Measurements from ENCODE around the gene ADCY2. TPM values are rescaled to one million over a fixed set of nuclear protein-coding genes. Genes with fewer than 3 reads are reported as not detected.

ADCY2 gene
- total RNA-seq, 2 experiments from 2014 or later: not detected

DNA sequence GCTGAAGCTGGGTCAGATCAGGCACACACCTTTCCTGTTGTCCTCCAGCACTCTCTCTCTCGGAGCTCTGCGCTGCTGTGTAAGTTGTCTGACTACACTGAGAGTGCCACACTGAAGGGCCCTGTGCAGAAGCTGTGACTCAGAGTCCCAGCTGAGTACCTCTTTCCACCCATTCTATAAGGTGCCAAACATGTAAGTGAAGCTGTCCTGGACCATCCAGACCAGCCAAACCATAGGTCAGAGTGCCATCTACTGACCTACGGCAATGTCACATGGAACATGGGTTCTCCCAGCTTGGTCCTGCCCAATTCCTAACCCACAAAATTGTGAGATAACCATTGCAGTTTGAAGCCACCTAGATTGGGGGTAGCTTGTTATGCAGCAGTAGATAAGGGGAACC is 68.2 kb downstream of the ADCY2 start:
- POLR2A ChIA-PET: interaction anchor here (0.7 kb wide), 1 partner anchor 192 kb away, joined by 3 read pairs; no protein-coding TSS in a partner anchor
- TF ChIP-seq, protein P1, sequence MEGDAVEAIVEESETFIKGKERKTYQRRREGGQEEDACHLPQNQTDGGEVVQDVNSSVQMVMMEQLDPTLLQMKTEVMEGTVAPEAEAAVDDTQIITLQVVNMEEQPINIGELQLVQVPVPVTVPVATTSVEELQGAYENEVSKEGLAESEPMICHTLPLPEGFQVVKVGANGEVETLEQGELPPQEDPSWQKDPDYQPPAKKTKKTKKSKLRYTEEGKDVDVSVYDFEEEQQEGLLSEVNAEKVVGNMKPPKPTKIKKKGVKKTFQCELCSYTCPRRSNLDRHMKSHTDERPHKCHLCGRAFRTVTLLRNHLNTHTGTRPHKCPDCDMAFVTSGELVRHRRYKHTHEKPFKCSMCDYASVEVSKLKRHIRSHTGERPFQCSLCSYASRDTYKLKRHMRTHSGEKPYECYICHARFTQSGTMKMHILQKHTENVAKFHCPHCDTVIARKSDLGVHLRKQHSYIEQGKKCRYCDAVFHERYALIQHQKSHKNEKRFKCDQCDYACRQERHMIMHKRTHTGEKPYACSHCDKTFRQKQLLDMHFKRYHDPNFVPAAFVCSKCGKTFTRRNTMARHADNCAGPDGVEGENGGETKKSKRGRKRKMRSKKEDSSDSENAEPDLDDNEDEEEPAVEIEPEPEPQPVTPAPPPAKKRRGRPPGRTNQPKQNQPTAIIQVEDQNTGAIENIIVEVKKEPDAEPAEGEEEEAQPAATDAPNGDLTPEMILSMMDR (conservative IDR thresholded peaks at IDR 0.05; ENCODE audit: low read length): 0 out of 2 replicates have a peak, but pooled peaks have one; percentile 23
- TF ChIP-seq EZH2phosphoT487 (IDR thresholded peaks at IDR 0.05; ENCODE audit: borderline replicate concordance, low read depth, low read length): no peak
- no TSS peak for BruUV-seq (replicated peaks)
- H3K9me2 ChIP-seq (ENCODE audit: insufficient read depth, low read length): no peaks in the 10 kb centered on the region
- no peaks in the 10 kb centered on the region for H3K79me2 ChIP-seq (ENCODE audit: insufficient read depth, low read depth, low read length)
- H3K4me1 ChIP-seq (ENCODE audit: insufficient read depth, low read length, poor library complexity, severe bottlenecking): no peaks in the 10 kb centered on the region
- no peak overlapping the region for H2AFZ ChIP-seq (ENCODE audit: low read length)
- no peak for DNase-seq (ENCODE audit: low spot score)
- no peak overlapping the region for H3K27ac ChIP-seq (ENCODE audit: low read depth, low read length, poor library complexity, severe bottlenecking)
- H3K4me3 ChIP-seq (ENCODE audit: low read depth, low read length, poor library complexity, severe bottlenecking): no peak overlapping the region
- intact Hi-C loops (cut with micrococcal nuclease; ENCODE audit: unreplicated experiment): no loop called here
- H4K20me1 ChIP-seq (ENCODE audit: insufficient read depth, low read length): no peaks in the 10 kb centered on the region
- no peaks in the 10 kb centered on the region for H3K36me3 ChIP-seq (ENCODE audit: insufficient read depth, low read length)
- H3K4me2 ChIP-seq (ENCODE audit: low read length): no peak overlapping the region
- CTCF ChIA-PET (ENCODE audit: unreplicated experiment): no interaction called here
- no peaks in the 10 kb centered on the region for H3K9me3 ChIP-seq (ENCODE audit: low read length)

DNA sequence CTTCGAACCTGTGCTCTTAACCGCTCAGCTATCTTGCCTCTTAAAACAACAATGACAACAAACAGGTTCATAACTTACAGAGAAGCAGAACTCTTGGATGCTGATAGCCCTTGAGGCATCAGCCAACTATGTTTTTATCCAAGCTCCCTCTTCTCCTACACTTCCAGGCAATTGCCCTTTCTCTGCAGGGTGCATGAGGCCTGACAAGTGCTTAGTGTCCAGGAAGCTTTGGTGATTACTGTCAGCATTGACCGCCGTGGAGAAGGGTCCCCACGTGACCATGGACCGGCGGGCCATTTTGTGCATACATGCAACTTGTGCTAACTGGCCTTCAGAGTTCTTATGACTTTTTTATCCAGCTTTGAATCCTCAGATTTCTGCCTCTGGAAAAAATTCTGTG is 71.2 kb downstream of the ADCY2 start:
- Histone ChIP-seq H2AFZ (ENCODE audit: low read length) (no peak overlapping the region), H4K20me1 (ENCODE audit: insufficient read depth, low read length) (no peaks in the 10 kb centered on the region), H3K9me2 (ENCODE audit: insufficient read depth, low read length) (no peaks in the 10 kb centered on the region), H3K9me3 (ENCODE audit: low read length) (0 out of 2 replicates have a peak, but pooled peaks cover 3% of the 10 kb centered on the region), H3K4me3 (ENCODE audit: low read depth, low read length, poor library complexity, severe bottlenecking) (no peak overlapping the region), H3K27ac (ENCODE audit: low read depth, low read length, poor library complexity, severe bottlenecking) (no peak overlapping the region), H3K36me3 (ENCODE audit: insufficient read depth, low read length) (no peaks in the 10 kb centered on the region), H3K4me2 (ENCODE audit: low read length) (no peak overlapping the region), H3K4me1 (ENCODE audit: insufficient read depth, low read length, poor library complexity, severe bottlenecking) (no peaks in the 10 kb centered on the region), H3K79me2 (ENCODE audit: insufficient read depth, low read depth, low read length) (no peaks in the 10 kb centered on the region)
- TF ChIP-seq, protein P1 (conservative IDR thresholded peaks at IDR 0.05; ENCODE audit: low read length): no peak
- no peak for TF ChIP-seq EZH2phosphoT487 (IDR thresholded peaks at IDR 0.05; ENCODE audit: borderline replicate concordance, low read depth, low read length)
- no TSS peak for BruUV-seq (replicated peaks)
- intact Hi-C loops (cut with micrococcal nuclease; ENCODE audit: unreplicated experiment): no loop called here
- POLR2A ChIA-PET: no interaction called here
- no peak for DNase-seq (ENCODE audit: low spot score)
- CTCF ChIA-PET (ENCODE audit: unreplicated experiment): no interaction called here

DNA sequence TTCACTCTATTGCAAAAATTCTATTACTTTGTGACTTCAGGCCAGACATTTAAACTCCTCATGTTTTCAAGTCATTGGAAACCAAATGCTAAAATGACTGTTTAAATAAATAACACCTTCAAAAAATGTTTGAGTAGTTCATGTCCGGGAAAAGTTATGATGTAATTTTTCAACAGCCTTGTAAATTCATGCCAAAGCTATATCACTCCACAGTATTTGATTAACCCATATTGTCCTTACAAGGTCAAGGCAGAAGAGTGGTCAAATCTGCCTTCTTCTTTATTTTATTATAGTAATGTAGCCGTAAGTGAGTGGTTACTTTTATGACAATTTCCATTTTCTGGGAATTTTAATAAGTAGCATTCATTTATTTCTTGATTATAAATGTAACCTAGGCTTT is 72.8 kb downstream of the ADCY2 start:
- H3K27ac ChIP-seq (ENCODE audit: low read depth, low read length, poor library complexity, severe bottlenecking): no peak overlapping the region
- H2AFZ ChIP-seq (ENCODE audit: low read length): no peak overlapping the region
- 0 out of 2 replicates have a peak, but pooled peaks cover 3% of the 10 kb centered on the region for H3K9me3 ChIP-seq (ENCODE audit: low read length)
- POLR2A ChIA-PET: no interaction called here
- H3K79me2 ChIP-seq (ENCODE audit: insufficient read depth, low read depth, low read length): no peaks in the 10 kb centered on the region
- no peak for DNase-seq (ENCODE audit: low spot score)
- no peaks in the 10 kb centered on the region for H4K20me1 ChIP-seq (ENCODE audit: insufficient read depth, low read length)
- no peak overlapping the region for H3K4me2 ChIP-seq (ENCODE audit: low read length)
- BruUV-seq (replicated peaks): no TSS peak
- CTCF ChIA-PET (ENCODE audit: unreplicated experiment): no interaction called here
- H3K4me3 ChIP-seq (ENCODE audit: low read depth, low read length, poor library complexity, severe bottlenecking): no peak overlapping the region
- no peaks in the 10 kb centered on the region for H3K9me2 ChIP-seq (ENCODE audit: insufficient read depth, low read length)
- intact Hi-C loops (cut with micrococcal nuclease; ENCODE audit: unreplicated experiment): no loop called here
- H3K36me3 ChIP-seq (ENCODE audit: insufficient read depth, low read length): no peaks in the 10 kb centered on the region
- TF ChIP-seq, protein P1 (conservative IDR thresholded peaks at IDR 0.05; ENCODE audit: low read length): no peak
- no peak for TF ChIP-seq EZH2phosphoT487 (IDR thresholded peaks at IDR 0.05; ENCODE audit: borderline replicate concordance, low read depth, low read length)
- H3K4me1 ChIP-seq (ENCODE audit: insufficient read depth, low read length, poor library complexity, severe bottlenecking): no peaks in the 10 kb centered on the region

All from OCI-LY7 (cell line).